Astrocyte (in vitro differentiated cells and primary cell): ENCODE measurements around the gene INSRR. TPM values are rescaled to one million over a fixed set of nuclear protein-coding genes. Genes with fewer than 3 reads are reported as not detected.

Experiments
- DNase-seq: peaks from one replicate; pipeline ENCODE4 v3.0.0-alpha.2; 2010; ENCODE audit warnings: low read depth
- FAIRE-seq: peaks from 2 replicates; lab custom pipeline; 2011; peaks lifted over from hg19 to GRCh38; lab: Jason Lieb, UNC
- H2AFZ ChIP-seq: 2 replicates; pipeline ENCODE4 v1.6.0; 2012; ENCODE audit warnings: low read depth, low read length, inconsistent platforms
- H3K27ac ChIP-seq: 2 replicates; pipeline ENCODE4 v1.5.1; 2011; ENCODE audit warnings: low read depth, low read length, inconsistent platforms
- H3K27me3 ChIP-seq: 2 replicates; pipeline ENCODE4 v1.6.0; 2011; ENCODE audit warnings: low read length, inconsistent platforms; ENCODE audit not compliant: insufficient read depth
- H3K36me3 ChIP-seq: 2 replicates; pipeline ENCODE4 v1.5.1; 2011; ENCODE audit warnings: low read length, inconsistent platforms; ENCODE audit not compliant: insufficient read depth
- H3K4me1 ChIP-seq: 2 replicates; pipeline ENCODE4 v1.5.1; 2011; ENCODE audit warnings: low read length, inconsistent platforms; ENCODE audit not compliant: insufficient read depth
- H3K4me2 ChIP-seq: 2 replicates; pipeline ENCODE4 v1.6.0; 2012; ENCODE audit warnings: low read length, inconsistent platforms
- H3K4me3 ChIP-seq: 2 replicates; pipeline ENCODE4 v1.5.1; 2011; ENCODE audit warnings: low read depth, mild to moderate bottlenecking, low read length, inconsistent platforms; ENCODE audit not compliant: insufficient read depth
- H3K79me2 ChIP-seq: 2 replicates; pipeline ENCODE4 v1.6.0; 2012; ENCODE audit warnings: mild to moderate bottlenecking, low read length, inconsistent platforms; ENCODE audit not compliant: insufficient read depth
- H3K9ac ChIP-seq: 2 replicates; pipeline ENCODE4 v1.6.0; 2012; ENCODE audit warnings: mild to moderate bottlenecking, low read length, inconsistent platforms
- H3K9me3 ChIP-seq: 2 replicates; pipeline ENCODE4 v1.5.1; 2012; ENCODE audit warnings: low read depth, mild to moderate bottlenecking, low read length, inconsistent platforms; ENCODE audit not compliant: insufficient read depth
- H4K20me1 ChIP-seq: 2 replicates; pipeline ENCODE4 v1.6.0; 2012; ENCODE audit warnings: low read length, inconsistent platforms; ENCODE audit not compliant: insufficient read depth
- H3K27ac Mint-ChIP-seq: one replicate; pipeline ENCODE4 v1.8.0; 2021; ENCODE audit warnings: mild to moderate bottlenecking, mixed read lengths; ENCODE audit not compliant: unreplicated experiment
- H3K27me3 Mint-ChIP-seq: one replicate; pipeline ENCODE4 v1.8.0; 2021; ENCODE audit warnings: low read depth, mixed read lengths; ENCODE audit not compliant: unreplicated experiment
- H3K36me3 Mint-ChIP-seq: one replicate; pipeline ENCODE4 v1.8.0; 2021; ENCODE audit warnings: low read depth, mixed read lengths; ENCODE audit not compliant: unreplicated experiment
- H3K4me1 Mint-ChIP-seq: one replicate; pipeline ENCODE4 v1.8.0; 2021; ENCODE audit warnings: low read depth, mixed read lengths; ENCODE audit not compliant: unreplicated experiment
- H3K4me3 Mint-ChIP-seq: one replicate; pipeline ENCODE4 v1.8.0; 2021; ENCODE audit warnings: mild to moderate bottlenecking, moderate library complexity, mixed read lengths; ENCODE audit not compliant: unreplicated experiment
- H3K9me3 Mint-ChIP-seq: one replicate; pipeline ENCODE4 v1.8.0; 2021; ENCODE audit warnings: mild to moderate bottlenecking, mixed read lengths; ENCODE audit not compliant: unreplicated experiment
- CTCF ChIP-seq: IDR thresholded peaks from 2 replicates; pipeline ENCODE4 v1.5.1; 2011; ENCODE audit warnings: low read depth, mild to moderate bottlenecking, inconsistent platforms, low read length, moderate library complexity; ENCODE audit not compliant: insufficient read depth
- EZH2 ChIP-seq: IDR thresholded peaks from 2 replicates; pipeline ENCODE4 v1.6.1; 2012; ENCODE audit warnings: mild to moderate bottlenecking, low read length, inconsistent platforms; ENCODE audit not compliant: insufficient read depth
- total RNA-seq: library from RNA; stranded (reverse); gene quantifications from 2 replicates; pipeline ENCODE4 v1.2.1, GENCODE V29; 2021

Gene INSRR
- total RNA-seq, 1 donor from 2014 or later: 0.05 TPM

- Histone ChIP-seq H2AFZ (no peak overlapping the region), H3K4me2 (no peak overlapping the region), H3K4me3 (no peak overlapping the region), H3K9ac (no peak overlapping the region), H3K36me3 (peaks cover 20% of the 10 kb centered on the region), H3K27ac (no peak overlapping the region), H3K4me1 (peaks cover 13% of the 10 kb centered on the region), H4K20me1 (peaks cover 39% of the 10 kb centered on the region), H3K9me3 (no peaks in the 10 kb centered on the region), H3K27me3 (no peaks in the 10 kb centered on the region), H3K79me2 (no peaks in the 10 kb centered on the region)
- peaks cover 19% of the 10 kb centered on the region for H3K36me3 Mint-ChIP-seq
- H3K4me1 Mint-ChIP-seq: peaks cover 21% of the 10 kb centered on the region
- TF ChIP-seq CTCF (no peak), EZH2 (no peak)
- H3K4me3 Mint-ChIP-seq: no peak overlapping the region
- DNase-seq: no peak
- no peak overlapping the region for H3K27ac Mint-ChIP-seq
- peaks cover 10% of the 10 kb centered on the region for H3K27me3 Mint-ChIP-seq
- FAIRE-seq: no peak
- H3K9me3 Mint-ChIP-seq: peaks cover 5% of the 10 kb centered on the region
Observed at GRCh38 chr1:156803086-156803851, 55.6 kb downstream of the INSRR start.

GRCh38 chr1:156802421-156802935, 56.4 kb downstream of the INSRR start:
- Histone ChIP-seq H3K4me2 (no peak overlapping the region), H3K36me3 (peaks cover 26% of the 10 kb centered on the region), H4K20me1 (peaks cover 47% of the 10 kb centered on the region), H3K9me3 (no peaks in the 10 kb centered on the region), H3K27ac (no peak overlapping the region), H2AFZ (no peak overlapping the region), H3K9ac (no peak overlapping the region), H3K79me2 (no peaks in the 10 kb centered on the region), H3K4me1 (peaks cover 15% of the 10 kb centered on the region), H3K4me3 (no peak overlapping the region), H3K27me3 (no peaks in the 10 kb centered on the region)
- Mint-ChIP-seq H3K36me3 (peaks cover 11% of the 10 kb centered on the region), H3K27ac (no peak overlapping the region), H3K9me3 (no peaks in the 10 kb centered on the region), H3K4me3 (no peak overlapping the region), H3K4me1 (peaks cover 26% of the 10 kb centered on the region), H3K27me3 (peaks cover 2% of the 10 kb centered on the region)
- TF ChIP-seq EZH2 (no peak), CTCF (no peak)
- FAIRE-seq: no peak
- DNase-seq: no peak
